IPS DF 6.9 (cell line): ENCODE measurements around the gene PHKG1.
"Not testable (repeated sequence)": the region's sequence is repeated elsewhere in the genome, so short reads cannot be mapped to it uniquely, and the experiment has no call there.

Source experiments
- DNase-seq: peaks from one replicate; pipeline ENCODE4 v3.0.0-alpha.2; 2013; ENCODE audit warnings: low read depth, low spot score
- H3K27ac ChIP-seq: one replicate; pipeline ENCODE4 v1.5.1; 2013; ENCODE audit warnings: low read length, control low read depth
- H3K27me3 ChIP-seq: 2 replicates; pipeline ENCODE4 v1.6.1; 2013; ENCODE audit warnings: mild to moderate bottlenecking, low read length; ENCODE audit not compliant: control insufficient read depth, insufficient read depth
- H3K36me3 ChIP-seq: 2 replicates; pipeline ENCODE4 v1.6.1; 2013; ENCODE audit warnings: low read length; ENCODE audit not compliant: control insufficient read depth, insufficient read depth
- H3K4me1 ChIP-seq: 2 replicates; pipeline ENCODE4 v1.6.1; 2013; ENCODE audit warnings: low read length; ENCODE audit not compliant: control insufficient read depth, insufficient read depth
- H3K4me3 ChIP-seq: 2 replicates; pipeline ENCODE4 v1.5.1; 2013; ENCODE audit warnings: mild to moderate bottlenecking, low read length
- H3K9me3 ChIP-seq: 2 replicates; pipeline ENCODE4 v1.6.1; 2013; ENCODE audit warnings: low read length, inconsistent platforms; ENCODE audit not compliant: control insufficient read depth, insufficient read depth
- WGBS: extraction: QIAGEN DNeasy Blood & Tissue Kit; methylation state at CpG from one replicate; pipeline ENCODE4 v1.1.7; 2013; ENCODE audit warnings: mixed read lengths, missing lambda C conversion rate; ENCODE audit not compliant: insufficient read length, insufficient coverage; 5-methylcytosine and 5-hydroxymethylcytosine counted together

The PHKG1 gene

GRCh38 chr7:56045758-56046157 is 47.0 kb downstream of the PHKG1 start:
- H3K4me1 ChIP-seq, H3K27me3 ChIP-seq, DNase-seq, H3K9me3 ChIP-seq, H3K36me3 ChIP-seq, H3K27ac ChIP-seq, H3K4me3 ChIP-seq: not testable (repeated sequence)
- no CpG with 5 or more reads among the region's 2 CpGs for WGBS

GRCh38 chr7:56040730-56041129 is 52.0 kb downstream of the PHKG1 start:
- Histone ChIP-seq H3K27me3 (no peaks in the 10 kb centered on the region), H3K27ac (no peak overlapping the region), H3K9me3 (no peaks in the 10 kb centered on the region), H3K36me3 (no peaks in the 10 kb centered on the region; the same call in 1 of the 2 replicates), H3K4me3 (no peak overlapping the region), H3K4me1 (no peaks in the 10 kb centered on the region)
- no peak for DNase-seq
- WGBS: no CpG with 5 or more reads among the region's 3 CpGs

GRCh38 chr7:56033671-56034432 is 58.9 kb downstream of the PHKG1 start:
- DNase-seq: peak; percentile 75
- no peaks in the 10 kb centered on the region for H3K4me1 ChIP-seq
- H3K27ac ChIP-seq: no peak overlapping the region
- 0 out of 2 replicates have a peak, but pooled peaks cover 2% of the 10 kb centered on the region for H3K36me3 ChIP-seq
- no peaks in the 10 kb centered on the region for H3K9me3 ChIP-seq
- no CpG with 5 or more reads among the region's 27 CpGs for WGBS
- peak overlapping the region; percentile 50; the same call in 1 of the 2 replicates for H3K4me3 ChIP-seq
- no peaks in the 10 kb centered on the region for H3K27me3 ChIP-seq

GRCh38 chr7:56032578-56032977 is 60.2 kb downstream of the PHKG1 start:
- not testable (repeated sequence) for H3K4me3 ChIP-seq, H3K4me1 ChIP-seq, H3K27me3 ChIP-seq, DNase-seq, H3K27ac ChIP-seq, H3K36me3 ChIP-seq, H3K9me3 ChIP-seq
- no CpG with 5 or more reads among the region's 7 CpGs for WGBS

GRCh38 chr7:56031556-56031955 is 61.2 kb downstream of the PHKG1 start:
- not testable (repeated sequence) for DNase-seq, H3K9me3 ChIP-seq, H3K27ac ChIP-seq, H3K4me3 ChIP-seq, H3K36me3 ChIP-seq, H3K4me1 ChIP-seq, H3K27me3 ChIP-seq
- WGBS: no CpG with 5 or more reads among the region's 8 CpGs

- WGBS: no CpG with 5 or more reads among the region's 8 CpGs
- H3K27ac ChIP-seq: no peak overlapping the region
- no peak for DNase-seq
- H3K9me3 ChIP-seq: no peaks in the 10 kb centered on the region
- no peaks in the 10 kb centered on the region for H3K4me1 ChIP-seq
- H3K27me3 ChIP-seq: no peaks in the 10 kb centered on the region
- no peak overlapping the region for H3K4me3 ChIP-seq
- H3K36me3 ChIP-seq: 0 out of 2 replicates have a peak, but pooled peaks cover 5% of the 10 kb centered on the region
These were observed 62.4 kb downstream of the PHKG1 start for GRCh38 chr7:56030340-56030739.
